ENCODE results near the gene IREB2.
"Not testable (repeated sequence)": the region's sequence is repeated elsewhere in the genome, so short reads cannot be mapped to it uniquely, and the experiment has no call there.

The IREB2 gene

DNA sequence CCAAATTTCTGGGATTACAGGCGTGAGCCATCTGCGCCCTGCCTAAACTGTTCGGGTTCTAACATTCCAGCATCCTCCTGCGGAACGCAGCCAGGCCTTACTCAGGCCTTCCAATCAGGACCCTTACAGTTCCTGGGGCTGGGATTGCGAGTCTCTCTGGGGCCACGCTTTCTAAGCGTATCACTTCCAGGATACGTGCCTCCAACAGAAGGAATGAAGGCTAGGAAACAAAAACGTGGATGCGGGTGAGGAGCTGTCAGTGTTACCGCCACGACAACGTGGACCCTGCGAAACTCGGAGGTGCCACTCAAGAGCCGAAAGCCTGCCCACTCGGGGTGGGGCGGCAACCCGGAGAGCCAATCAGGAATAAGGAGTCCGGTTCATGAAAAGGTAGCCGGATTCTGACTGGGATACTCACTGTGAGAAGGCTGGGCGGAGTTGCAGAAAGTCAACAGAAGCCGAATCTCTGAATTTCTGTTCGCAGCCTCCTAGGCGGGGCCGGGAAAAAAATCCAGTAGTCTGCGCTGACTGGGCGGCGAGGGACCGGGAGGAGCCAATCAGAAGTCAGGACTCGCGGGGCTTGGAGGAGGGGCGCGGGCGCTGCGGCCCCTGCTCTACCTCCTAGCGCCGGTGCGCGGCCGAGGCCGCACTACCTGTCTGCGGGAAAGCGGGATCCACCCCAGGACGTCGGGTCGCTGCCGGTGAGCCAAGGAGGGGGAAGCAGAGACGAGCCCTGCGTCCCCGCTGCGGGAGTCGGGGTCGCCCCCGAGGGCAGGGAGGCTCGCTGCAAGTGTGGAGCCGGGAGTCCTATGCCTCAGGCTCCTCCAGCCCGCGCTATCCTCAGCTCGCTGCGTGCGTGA lies 69.2 kb downstream of the IREB2 start, which contains the start of gene HYKK:
TSS of gene HYKK (plus strand) at position 607 of the 860 bp plus-strand sequence. CDS start 5,512 bp downstream, outside the sequence.
- peak; percentile 88 for DNase-seq (ENCODE audit: insufficient read length, low spot score)
- TF ChIP-seq CTCF (IDR thresholded peaks at IDR 0.05; ENCODE audit: insufficient read depth, missing control alignments) = no peak
- FAIRE-seq = no peak

DNA sequence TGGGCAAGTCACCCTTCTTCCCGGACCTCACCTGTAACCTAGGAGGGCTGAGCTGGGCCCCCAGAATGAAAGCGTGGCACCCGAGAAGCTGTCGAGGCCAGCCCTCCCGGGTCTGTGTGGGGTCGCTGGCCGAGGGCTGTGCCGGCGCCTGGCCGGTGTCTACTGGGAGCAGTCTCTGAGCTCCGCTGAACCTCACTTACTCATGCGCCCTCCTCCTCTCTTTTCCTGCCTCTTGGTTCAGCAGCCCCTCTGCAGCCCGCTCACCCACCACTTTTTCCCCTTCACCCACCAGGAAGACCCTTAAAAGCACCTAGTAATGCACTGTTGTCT lies 69.8 kb downstream of the IREB2 start:
- FAIRE-seq (no peak), DNase-seq (ENCODE audit: insufficient read length, low spot score) (no peak)
- TF ChIP-seq CTCF (IDR thresholded peaks at IDR 0.05; ENCODE audit: insufficient read depth, missing control alignments) = no peak

- FAIRE-seq (no peak), DNase-seq (ENCODE audit: insufficient read length, low spot score) (no peak)
These were observed 70.3 kb downstream of the IREB2 start for GRCh38 chr15:78508272-78508671.

DNA sequence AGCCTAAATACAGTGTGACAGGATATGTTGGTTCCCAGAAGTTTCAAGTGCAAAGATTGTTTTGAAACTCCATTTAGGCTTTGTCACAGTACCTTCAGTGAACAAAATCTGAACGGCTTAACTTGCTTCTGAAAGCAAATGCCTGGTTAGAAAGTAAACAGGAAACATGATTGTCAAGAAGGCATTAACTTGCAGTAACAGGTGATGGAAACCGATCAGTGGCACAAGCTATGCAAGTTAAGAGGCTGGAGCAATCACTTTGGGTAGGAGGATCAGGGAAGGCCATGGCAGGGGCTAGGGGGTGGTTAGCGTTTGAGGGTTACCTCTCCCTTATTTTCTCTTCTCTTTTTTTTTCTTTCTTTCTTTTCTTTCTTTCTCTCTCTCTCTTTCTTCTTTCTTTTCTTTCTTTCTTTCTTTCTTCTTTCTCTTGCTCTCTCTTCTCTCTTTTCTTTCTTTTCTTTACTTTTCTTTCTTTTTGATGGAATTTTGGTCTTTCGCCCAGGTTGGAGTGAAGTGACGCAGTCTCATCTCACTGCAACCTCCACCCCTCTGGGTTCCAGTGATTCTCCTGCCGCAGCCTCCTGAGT lies 71.8 kb downstream of the IREB2 start:
- DNase-seq (ENCODE audit: insufficient read length, low spot score) (no peak), FAIRE-seq (no peak)
- TF ChIP-seq CTCF (IDR thresholded peaks at IDR 0.05; ENCODE audit: insufficient read depth, missing control alignments) = no peak

More at GRCh38 chr15:78508272-78508671, 70.3 kb downstream of the IREB2 start:
- no peak for TF ChIP-seq CTCF (IDR thresholded peaks at IDR 0.05; ENCODE audit: insufficient read depth, missing control alignments)

DNA sequence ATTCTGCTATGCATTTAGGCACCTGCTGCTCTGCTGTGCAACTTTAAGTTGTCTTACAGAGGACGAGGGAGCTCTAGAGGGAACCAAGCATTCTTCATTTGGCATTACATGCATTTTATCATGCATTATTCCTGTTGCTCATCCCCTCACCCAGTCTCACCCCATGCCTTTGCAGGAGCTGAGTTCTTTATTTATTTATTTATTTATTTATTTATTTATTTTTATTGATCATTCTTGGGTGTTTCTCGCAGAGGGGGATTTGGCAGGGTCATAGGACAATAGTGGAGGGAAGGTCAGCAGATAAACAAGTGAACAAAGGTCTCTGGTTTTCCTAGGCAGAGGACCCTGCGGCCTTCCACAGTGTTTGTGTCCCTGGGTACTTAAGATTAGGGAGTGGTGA lies 82.0 kb downstream of the IREB2 start:
- not testable (repeated sequence) for DNase-seq (ENCODE audit: insufficient read length, low spot score); FAIRE-seq

- FAIRE-seq = no peak
- no peak for TF ChIP-seq CTCF (IDR thresholded peaks at IDR 0.05; ENCODE audit: insufficient read depth, missing control alignments)
- no peak for DNase-seq (ENCODE audit: insufficient read length, low spot score)
These were observed 86.2 kb downstream of the IREB2 start for GRCh38 chr15:78524230-78524629.

GRCh38 chr15:78527325-78527724 lies 89.3 kb downstream of the IREB2 start:
- TF ChIP-seq CTCF (IDR thresholded peaks at IDR 0.05; ENCODE audit: insufficient read depth, missing control alignments) = no peak
- DNase-seq (ENCODE audit: insufficient read length, low spot score) = no peak
- FAIRE-seq = no peak

Data from D721Med (cell line).